Measurements from ENCODE around the gene CTNNA2. TPM values are rescaled to one million over a fixed set of nuclear protein-coding genes. Genes with fewer than 3 reads are reported as not detected.

Gene CTNNA2
- total RNA-seq, 4 donors from 2014 or later, result 0.19 TPM; not detected in 3

GRCh38 chr2:79771493-79771892, 258.6 kb downstream of the CTNNA2 start:
- no peak for DNase-seq (ENCODE audit: low spot score)
- ATAC-seq (ENCODE audit: low FRiP score), result no peak
- TF ChIP-seq CTCF (IDR thresholded peaks at IDR 0.05), result no peak

- no peak for TF ChIP-seq CTCF (IDR thresholded peaks at IDR 0.05)
- DNase-seq (ENCODE audit: low spot score), result no peak
- ATAC-seq (ENCODE audit: low FRiP score), result no peak
Observed at GRCh38 chr2:79774016-79774415, 261.2 kb downstream of the CTNNA2 start.

GRCh38 chr2:79776461-79776860, 263.6 kb downstream of the CTNNA2 start:
- DNase-seq (ENCODE audit: low spot score) (no peak), ATAC-seq (ENCODE audit: low FRiP score) (no peak)
- no peak for TF ChIP-seq CTCF (IDR thresholded peaks at IDR 0.05)

- ATAC-seq (ENCODE audit: low FRiP score) (no peak), DNase-seq (ENCODE audit: low spot score) (no peak)
- no peak for TF ChIP-seq CTCF (IDR thresholded peaks at IDR 0.05)
Observed at GRCh38 chr2:79780781-79781180, 267.9 kb downstream of the CTNNA2 start.

GRCh38 chr2:79782576-79783452, 270.0 kb downstream of the CTNNA2 start:
- DNase-seq (ENCODE audit: low spot score) (no peak), ATAC-seq (ENCODE audit: low FRiP score) (no peak)
- TF ChIP-seq CTCF (IDR thresholded peaks at IDR 0.05), result no peak

GRCh38 chr2:79788952-79789651, 276.3 kb downstream of the CTNNA2 start:
- DNase-seq (ENCODE audit: low spot score), result no peak
- TF ChIP-seq CTCF (IDR thresholded peaks at IDR 0.05), result no peak
- no peak for ATAC-seq (ENCODE audit: low FRiP score)

All from omental fat pad (tissue), 4 donors.